ENCODE data around the gene ELP4.
"Not testable (repeated sequence)": the region's sequence is repeated elsewhere in the genome, so short reads cannot be mapped to it uniquely, and the experiment has no call there.

The ELP4 gene

DNA sequence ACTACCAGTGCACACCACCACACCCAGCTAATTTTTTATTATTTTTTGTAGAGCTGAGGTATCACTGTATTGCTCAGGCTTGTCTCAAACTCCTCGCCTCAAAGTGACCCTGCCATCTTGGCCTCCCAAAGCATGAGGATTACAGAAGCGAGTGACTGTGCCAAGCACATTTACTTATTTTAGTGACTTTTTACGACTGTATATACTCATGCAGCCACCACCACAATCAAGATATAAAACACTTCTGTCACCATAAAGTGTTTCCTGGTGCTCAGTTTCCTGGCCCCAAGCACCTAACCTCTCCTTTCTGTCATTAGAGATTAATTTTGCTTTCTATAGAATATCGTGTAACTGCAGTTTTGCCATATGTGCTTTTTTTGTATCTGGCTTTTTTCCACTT, 25.9 kb downstream of the ELP4 start:
- no peak for TF ChIP-seq CTCF (conservative IDR thresholded peaks at IDR 0.05; ENCODE audit: control insufficient read depth, insufficient read depth, low read depth, low read length)
- H3K4me3 ChIP-seq (ENCODE audit: control insufficient read depth, low read depth, low read length) = no peak overlapping the region
- no peak for DNase-seq (ENCODE audit: low read depth)

DNA sequence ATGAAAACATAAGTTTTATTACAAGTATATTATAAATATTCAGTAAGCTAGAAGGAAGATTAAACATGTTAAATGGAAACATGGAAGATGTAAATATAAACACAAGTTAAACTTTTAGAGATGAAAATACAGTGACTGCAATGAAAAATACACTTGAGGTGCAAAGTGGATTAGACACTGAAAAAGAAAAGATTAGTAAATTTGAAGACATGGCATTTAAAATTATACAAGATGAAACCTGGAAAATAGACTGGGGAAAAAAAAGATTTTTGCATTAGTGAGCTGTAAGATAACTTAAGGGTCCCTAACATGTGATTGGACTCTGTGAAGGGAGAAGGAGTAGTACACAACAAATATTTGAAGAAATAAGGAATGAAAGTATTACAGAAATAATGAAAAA, 33.3 kb downstream of the ELP4 start:
- no peak overlapping the region for H3K4me3 ChIP-seq (ENCODE audit: control insufficient read depth, low read depth, low read length)
- no peak for DNase-seq (ENCODE audit: low read depth)
- TF ChIP-seq CTCF (conservative IDR thresholded peaks at IDR 0.05; ENCODE audit: control insufficient read depth, insufficient read depth, low read depth, low read length) = no peak

- no peak for TF ChIP-seq CTCF (conservative IDR thresholded peaks at IDR 0.05; ENCODE audit: control insufficient read depth, insufficient read depth, low read depth, low read length)
- DNase-seq (ENCODE audit: low read depth) = no peak
- no peak overlapping the region for H3K4me3 ChIP-seq (ENCODE audit: control insufficient read depth, low read depth, low read length)
These were observed 46.4 kb downstream of the ELP4 start for GRCh38 chr11:31555938-31556337.

- no peak for TF ChIP-seq CTCF (conservative IDR thresholded peaks at IDR 0.05; ENCODE audit: control insufficient read depth, insufficient read depth, low read depth, low read length)
- DNase-seq (ENCODE audit: low read depth) = no peak
- H3K4me3 ChIP-seq (ENCODE audit: control insufficient read depth, low read depth, low read length) = no peak overlapping the region
These were observed 48.4 kb downstream of the ELP4 start for GRCh38 chr11:31558001-31558400.

- DNase-seq (ENCODE audit: low read depth) = no peak
- H3K4me3 ChIP-seq (ENCODE audit: control insufficient read depth, low read depth, low read length) = no peak overlapping the region
- no peak for TF ChIP-seq CTCF (conservative IDR thresholded peaks at IDR 0.05; ENCODE audit: control insufficient read depth, insufficient read depth, low read depth, low read length)
These were observed 51.4 kb downstream of the ELP4 start for GRCh38 chr11:31560842-31561476.

DNA sequence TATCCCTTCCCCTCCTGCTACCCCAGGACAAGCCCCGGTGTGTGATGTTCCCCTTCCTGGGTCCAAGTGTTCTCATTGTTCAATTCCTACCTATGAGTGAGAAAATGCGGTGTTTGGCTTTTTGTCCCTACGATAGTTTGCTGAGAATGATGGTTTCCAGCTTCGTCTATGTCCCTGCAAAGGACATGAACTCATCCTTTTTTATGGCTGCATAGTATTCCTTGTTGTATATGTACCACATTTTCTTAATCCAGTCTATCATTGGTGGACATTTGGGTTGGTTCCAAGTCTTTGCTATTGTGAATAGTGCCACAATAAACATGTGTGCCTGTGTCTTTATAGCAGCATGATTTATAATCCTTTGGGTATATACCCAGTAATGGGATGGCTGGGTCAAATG, 55.0 kb downstream of the ELP4 start:
- not testable (repeated sequence) for H3K4me3 ChIP-seq (ENCODE audit: control insufficient read depth, low read depth, low read length); DNase-seq (ENCODE audit: low read depth)

GRCh38 chr11:31574133-31574532, 64.6 kb downstream of the ELP4 start:
- not testable (repeated sequence) for H3K4me3 ChIP-seq (ENCODE audit: control insufficient read depth, low read depth, low read length); DNase-seq (ENCODE audit: low read depth)

DNA sequence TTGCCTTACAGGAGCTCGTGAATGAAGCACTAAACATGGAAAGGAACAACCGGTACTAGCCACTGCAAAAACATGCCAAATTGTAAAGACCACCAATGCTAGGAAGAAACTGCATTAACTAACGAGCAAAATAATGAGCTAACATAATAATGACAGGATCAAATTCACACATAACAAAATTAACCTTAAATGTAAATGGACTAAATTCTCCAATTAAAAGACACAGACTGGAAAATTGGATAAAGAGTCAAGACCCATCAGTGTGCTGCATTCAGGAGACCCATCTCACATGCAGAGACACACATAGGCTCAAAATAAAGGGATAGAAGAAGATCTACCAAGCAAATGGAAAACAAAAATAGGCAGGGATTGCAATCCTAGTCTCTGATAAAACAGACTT, 66.2 kb downstream of the ELP4 start:
- DNase-seq (ENCODE audit: low read depth); H3K4me3 ChIP-seq (ENCODE audit: control insufficient read depth, low read depth, low read length): not testable (repeated sequence)

GRCh38 chr11:31579412-31579811, 69.8 kb downstream of the ELP4 start:
- H3K4me3 ChIP-seq (ENCODE audit: control insufficient read depth, low read depth, low read length); DNase-seq (ENCODE audit: low read depth): not testable (repeated sequence)
